Right renal pelvis (tissue), 4 donors: ENCODE measurements around the gene CDC42BPA. TPM values are rescaled to one million over a fixed set of nuclear protein-coding genes. Genes with fewer than 3 reads are reported as not detected.

ENCODE experiments used
- DNase-seq, 4 donors: peaks; one replicate each; pipeline ENCODE4 v3.0.0-alpha.2; 2013; ENCODE audit warnings: low read depth in 4 of 4, low spot score in 3 of 4, missing footprints in 1 of 4
- polyA plus RNA-seq, 4 donors: library from polyadenylated mRNA; unstranded; fragments of 120-200 nt; gene quantifications; one replicate each; pipeline ENCODE4 v1.2.1, GENCODE V29; 2013; ENCODE audit not compliant: insufficient read length in 4 of 4

The CDC42BPA gene
- polyA plus RNA-seq, 4 donors = 37.2 to 44.6 (median 43.8) TPM

DNA sequence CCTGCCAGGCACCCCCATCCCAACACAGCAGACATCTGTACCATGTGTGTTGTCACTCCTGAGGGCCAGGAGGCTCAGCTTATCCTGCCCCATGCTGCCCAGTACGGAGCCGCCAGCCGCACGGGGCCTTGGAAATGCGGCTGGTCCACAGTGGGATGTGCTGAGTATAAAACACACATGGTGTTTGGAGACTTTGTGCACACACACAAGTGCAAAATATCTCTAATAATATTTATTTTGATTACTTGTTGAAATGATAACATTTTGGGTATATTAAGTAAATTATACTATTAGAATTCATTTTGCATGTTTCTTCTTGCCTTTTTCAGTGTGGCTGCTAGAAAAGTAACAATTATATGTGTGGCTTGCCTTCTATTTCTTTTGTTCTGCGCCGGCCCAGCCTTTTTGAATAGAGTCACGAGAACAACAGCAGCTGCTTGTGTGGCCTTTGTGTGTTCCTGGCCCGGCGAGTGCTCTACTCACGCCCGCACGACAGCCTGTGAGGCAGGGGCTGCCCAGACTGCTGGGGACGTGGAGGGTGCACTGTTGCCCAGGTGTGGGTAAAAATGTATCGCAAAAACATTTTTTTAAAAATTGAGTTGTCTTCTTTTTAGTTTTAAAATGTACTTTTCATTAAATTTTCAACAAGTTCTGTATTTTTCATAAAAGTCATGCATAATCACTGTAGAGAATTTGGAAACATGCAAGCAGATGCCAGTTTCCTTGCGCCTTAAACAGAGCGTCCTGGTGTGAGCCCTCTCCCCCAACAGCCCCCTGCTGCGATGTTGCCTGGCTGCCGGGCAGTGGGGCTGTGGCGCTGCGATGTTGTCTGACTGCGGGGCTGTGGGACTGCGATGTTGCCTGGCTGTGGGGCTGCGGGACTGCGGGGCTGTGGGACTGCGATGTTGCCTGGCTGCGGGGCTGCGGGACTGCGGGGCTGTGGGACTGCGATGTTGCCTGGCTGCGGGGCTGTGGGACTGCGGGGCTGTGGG lies 342.7 kb downstream of the CDC42BPA start:
- no peak for DNase-seq

DNA sequence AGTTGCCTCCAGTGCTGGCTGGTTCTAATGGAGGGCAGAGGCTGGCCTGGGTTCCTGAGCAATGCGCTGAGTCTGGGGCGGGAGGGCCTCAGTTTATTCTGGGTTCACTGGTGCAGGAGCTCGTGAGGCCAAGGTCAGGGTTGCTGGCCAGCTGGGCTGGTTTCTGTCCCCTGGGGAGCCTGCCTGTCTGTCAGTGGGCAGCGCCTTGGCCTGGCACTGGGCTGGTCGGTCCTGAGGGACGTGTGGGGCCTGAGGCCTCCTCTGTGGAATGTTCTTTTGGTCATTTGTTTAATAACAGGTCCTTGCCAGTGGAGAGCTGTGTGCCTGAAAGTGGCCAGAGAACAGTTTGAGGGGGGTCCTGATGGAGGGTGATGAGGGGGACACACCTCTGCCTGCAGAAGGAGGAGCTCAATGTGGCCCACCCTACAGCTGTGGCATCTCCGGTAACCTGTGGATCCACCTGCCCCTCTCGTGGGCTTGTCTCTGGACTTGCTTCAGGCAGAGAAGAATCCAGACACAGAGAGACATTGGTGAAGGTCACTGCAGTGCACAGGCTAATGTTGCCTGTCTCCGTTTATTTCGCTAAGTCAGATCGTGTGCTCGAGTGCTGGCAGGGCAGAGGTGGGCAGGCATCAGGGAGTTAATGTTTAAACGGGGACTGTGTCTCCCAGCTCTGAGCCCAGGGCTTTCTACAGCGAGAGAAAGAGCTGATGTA lies 343.6 kb downstream of the CDC42BPA start:
- peak in 1 of 4 donors; percentile 36 for DNase-seq

DNA sequence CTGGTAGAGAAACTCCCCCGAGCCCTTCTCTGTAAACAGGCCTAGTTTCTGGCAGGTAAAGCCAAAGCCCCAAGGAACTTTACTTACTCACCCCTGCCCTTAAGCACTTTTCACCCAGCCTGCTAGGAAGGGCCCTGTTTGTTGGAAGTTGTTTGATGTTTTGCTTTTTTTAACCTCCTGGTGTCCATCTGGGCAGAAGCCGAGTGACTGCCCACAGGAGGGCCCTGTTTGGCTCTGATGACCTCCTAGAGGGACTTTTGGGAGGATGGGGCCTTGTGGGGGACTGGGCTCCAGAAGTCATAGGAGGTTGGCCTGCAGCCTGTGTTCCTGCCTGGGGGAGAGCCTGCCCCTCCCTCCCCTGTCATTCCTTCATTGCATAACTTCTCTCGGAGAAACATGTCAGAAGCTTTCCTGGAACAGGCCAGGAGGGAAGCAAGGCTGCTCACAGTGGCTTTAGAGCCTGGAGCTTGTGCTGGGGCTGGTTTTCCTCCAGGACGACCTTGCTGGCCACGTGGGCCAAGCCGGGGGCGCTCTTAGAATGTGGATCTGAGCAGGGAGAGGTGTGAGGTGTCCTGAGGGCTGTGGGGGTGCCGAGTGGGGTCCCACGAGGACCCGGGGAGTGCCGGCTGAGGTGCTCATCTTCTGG lies 344.3 kb downstream of the CDC42BPA start:
- no peak for DNase-seq

DNA sequence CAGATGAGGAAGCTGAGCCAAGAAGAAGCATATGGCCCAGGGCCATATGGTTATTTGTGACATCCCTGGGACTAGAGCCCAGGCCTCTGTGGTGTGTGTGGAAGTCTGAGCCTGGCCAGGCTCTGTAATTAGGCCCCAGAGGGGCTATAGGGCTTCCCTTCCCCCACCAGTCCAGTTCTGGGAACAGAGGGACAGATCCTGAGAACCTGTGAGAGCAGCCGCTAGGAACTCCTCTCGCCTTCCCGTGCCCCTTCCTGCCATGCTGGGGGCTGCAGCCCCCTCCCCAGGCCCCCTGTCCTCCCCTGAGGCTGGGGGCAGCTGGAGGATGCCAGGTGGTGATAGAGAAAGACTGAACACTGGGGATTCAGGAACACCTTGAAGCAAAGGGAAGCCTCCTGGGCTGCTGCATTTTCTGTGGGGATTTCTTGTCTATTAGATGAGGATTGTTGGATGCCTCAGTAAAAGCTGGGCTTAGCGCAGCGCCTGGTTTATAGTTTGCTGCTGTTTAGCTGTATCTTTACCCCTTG lies 344.9 kb downstream of the CDC42BPA start:
- no peak for DNase-seq

DNA sequence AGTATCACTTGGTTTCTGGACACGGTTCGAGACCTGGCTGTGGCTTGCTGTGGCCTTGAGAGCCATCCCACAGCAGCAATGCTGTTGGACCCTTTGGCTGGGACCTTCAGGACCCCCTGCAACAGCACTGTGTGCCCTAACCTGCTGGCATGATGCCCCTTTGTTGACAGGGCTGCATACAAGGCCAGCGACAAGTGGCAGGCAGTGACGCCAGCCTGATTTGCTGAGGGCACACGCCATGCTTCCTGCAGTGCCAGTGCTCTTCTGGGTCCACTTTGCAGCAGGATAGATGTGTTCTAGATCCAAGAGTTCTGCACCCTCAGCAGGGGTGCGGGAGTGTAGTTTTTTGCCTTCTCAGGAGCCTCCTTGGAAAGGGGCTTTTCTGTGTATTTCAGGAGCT lies 345.4 kb downstream of the CDC42BPA start:
- DNase-seq = no peak

DNA sequence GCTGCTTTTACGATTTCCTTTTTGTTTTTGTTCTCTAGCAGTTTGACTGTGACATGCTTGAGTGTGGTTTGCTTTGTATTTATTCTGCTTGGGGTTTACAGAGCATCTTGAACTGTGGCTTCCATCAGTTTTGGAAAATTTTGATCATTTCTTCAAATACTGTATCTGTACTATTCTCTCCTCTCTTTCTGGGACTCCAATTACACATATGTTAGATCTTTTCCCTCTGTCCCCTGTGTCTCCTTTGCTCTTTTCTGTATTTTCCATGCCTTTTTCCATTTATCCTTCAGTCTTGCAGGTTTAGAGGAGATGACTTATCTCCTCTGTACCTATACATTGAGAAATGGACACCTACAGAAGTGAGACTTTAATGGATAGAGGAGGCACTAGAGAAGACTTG lies 346.5 kb downstream of the CDC42BPA start:
- no peak for DNase-seq

DNA sequence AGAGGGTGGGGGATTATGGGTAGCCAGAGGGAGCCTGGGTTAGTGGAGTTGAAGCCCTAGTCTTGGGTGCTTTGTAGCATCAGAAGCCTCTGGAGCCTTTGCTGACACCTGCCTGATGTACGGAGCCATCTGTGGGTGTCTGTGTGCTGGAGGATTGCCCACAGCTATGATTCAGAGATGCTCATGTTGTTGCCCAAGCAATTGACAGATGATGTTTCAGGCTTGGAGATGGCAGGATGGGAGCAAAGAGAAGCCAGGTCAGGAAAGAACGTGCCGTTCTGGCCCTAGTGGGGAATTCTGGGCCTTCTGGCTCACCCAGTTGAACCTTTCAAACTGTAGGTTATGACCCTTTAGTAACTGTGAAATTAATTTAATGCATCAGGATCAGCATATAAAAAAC lies 350.6 kb downstream of the CDC42BPA start:
- DNase-seq = no peak

DNA sequence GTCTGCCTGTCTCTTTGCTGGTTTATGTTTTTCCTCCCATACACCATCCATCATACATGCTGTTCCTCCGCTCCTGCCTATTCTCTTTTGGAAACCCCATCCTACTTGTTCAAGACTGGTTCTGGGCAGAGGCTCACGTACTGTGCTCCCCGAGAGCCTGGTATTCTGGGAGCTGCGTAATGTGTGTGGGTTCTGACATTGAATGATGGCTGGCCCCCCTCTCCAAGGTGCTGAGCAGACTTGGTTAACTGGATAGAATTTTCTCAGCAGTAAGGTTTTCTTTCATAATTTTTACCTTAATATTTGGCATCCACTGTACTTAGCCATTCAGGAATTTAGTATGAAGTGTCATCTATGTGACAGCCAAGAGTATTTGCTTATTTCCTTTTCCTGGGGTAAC lies 351.6 kb downstream of the CDC42BPA start:
- no peak for DNase-seq

DNA sequence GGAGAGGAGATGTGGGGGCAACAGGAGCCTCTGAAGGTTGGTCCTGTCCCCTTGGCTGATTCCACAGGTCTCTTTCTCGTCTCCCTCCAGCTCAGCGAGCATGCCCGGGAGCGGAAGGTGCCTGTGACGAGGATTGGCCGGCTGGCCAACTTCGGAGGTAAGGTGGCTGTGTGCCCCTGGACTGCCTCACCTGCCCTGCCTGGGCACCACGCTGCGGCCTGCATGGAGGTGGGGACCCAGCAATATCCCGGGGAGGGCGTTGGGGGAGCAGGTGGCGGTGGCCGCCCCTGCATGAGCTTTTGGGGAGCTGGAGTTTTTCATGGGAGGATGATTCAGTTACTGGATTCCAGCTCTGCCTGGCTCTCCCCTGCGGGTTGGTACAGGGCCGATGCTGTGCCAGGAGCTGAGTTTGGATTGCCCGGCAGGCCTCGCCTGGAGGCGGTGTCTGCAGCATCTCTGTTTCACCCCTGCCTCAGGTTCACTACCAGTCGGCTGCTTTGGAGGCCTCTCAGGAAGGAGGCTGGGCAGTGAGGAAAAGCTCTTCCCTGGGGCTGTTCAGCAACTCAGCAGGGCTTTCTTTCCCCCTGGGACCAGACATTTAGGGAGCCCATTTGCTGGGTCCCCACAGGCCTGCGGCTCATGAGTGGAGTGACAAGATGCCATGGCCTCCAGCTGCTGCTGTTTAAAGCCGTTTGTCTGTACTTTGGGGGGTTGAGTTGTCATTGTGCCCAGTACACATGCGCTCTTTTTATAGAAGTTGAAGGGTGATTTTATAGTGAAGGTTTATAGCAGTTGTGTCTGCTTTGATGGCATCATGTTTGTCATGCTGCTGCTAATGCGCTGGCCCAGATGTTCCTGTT lies 352.5 kb downstream of the CDC42BPA start:
- no peak for DNase-seq

DNA sequence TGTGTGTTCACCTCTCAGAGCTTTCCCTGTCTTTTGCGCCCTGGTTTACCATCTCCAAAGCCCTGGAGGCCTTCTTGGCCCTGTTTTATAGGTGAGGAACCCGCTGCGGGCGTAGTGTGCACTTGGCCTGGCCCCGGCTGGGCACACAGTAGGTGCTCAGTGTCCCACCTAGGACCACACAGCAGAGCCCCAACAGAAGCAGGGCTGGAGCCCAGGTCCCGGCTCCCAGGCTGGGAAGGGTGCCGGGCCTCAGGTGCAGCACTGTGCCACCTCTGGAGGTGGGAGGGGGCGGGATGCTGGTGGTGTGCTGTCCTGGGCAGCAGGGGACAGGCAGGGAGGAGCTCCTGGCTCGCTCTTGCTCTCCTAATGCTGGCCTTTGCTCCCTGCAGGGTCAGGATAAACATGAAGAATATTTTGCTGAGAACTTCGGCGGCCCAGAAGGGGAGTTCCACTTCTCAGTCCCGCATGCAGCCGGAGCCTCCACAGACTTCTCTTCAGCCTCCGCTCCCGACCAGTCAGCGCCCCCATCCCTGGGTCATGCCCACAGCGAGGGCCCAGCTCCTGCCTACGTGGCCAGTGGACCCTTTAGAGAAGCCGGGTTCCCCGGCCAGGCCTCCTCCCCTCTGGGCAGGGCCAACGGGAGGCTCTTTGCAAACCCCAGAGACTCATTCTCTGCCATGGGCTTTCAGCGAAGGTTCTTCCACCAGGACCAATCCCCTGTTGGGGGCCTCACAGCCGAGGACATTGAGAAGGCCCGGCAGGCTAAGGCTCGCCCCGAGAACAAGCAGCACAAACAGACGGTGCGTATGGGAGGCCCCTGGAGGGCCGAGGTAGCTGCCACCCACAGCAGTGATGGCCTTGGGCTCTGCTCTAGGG lies 353.4 kb downstream of the CDC42BPA start:
- no peak for DNase-seq

DNA sequence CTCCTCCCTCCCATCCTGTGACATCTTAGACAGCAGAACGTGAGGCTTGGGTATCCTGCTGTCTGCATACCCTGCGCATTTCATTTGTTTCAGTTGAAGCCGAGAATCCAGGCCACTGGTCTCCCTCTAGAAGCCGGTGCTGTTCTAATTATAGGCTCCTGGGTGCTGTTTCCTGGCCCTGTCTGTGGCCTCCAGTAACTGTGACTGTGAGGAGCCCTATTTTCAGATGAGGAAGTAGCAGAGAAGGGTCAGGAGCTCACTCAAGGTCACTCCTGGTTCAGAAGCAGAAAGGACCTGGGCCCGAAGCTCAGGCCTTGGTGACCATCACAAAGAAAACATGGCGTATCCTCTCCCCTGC lies 354.2 kb downstream of the CDC42BPA start:
- DNase-seq = no peak

DNA sequence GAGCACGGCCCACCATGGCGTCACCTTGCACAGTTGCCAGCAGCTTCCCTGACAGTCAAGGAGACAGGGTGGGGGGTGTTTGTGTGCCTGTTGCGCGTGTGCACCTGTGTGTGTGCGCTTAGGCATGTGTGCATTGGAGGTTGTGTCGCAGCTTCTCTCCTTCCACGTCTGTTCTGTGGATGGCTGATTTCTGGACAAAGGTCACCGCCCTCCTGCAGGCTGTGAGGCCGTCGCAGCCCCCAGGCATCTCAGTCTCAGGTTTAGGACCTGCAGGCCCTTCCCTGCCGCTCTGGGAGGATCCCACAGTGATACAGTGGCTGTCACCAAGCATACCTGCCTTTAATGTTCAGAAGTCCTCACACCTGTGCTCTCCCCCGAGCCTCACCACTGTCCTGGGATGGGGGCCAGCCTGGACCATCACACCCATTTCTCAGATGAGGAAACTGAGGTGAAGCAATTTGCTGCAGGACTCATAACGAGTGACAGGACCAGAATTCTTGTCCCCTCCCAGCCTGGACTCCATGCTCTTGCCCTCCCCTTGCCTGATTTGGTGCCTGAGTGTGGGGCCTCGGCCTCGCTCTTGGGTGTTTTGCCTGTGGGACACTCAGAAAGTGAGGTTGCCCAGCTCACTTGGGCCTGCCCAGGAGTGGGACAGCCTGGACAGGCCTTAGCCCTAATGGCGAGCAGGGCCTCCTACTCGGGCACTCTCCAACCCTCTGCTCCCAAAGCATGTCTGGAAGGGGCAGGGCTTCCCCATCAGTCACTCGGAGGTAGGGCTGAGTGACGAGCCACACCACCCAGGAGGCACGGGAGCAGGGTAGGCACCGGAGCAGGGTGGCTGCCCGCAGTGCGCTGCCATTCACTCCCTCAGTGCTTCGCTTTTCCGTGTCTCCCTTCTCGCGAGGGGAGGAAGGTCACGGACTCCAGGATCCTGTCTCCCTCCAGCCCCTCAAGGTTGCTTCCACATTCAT lies 355.6 kb downstream of the CDC42BPA start:
- DNase-seq = no peak

DNA sequence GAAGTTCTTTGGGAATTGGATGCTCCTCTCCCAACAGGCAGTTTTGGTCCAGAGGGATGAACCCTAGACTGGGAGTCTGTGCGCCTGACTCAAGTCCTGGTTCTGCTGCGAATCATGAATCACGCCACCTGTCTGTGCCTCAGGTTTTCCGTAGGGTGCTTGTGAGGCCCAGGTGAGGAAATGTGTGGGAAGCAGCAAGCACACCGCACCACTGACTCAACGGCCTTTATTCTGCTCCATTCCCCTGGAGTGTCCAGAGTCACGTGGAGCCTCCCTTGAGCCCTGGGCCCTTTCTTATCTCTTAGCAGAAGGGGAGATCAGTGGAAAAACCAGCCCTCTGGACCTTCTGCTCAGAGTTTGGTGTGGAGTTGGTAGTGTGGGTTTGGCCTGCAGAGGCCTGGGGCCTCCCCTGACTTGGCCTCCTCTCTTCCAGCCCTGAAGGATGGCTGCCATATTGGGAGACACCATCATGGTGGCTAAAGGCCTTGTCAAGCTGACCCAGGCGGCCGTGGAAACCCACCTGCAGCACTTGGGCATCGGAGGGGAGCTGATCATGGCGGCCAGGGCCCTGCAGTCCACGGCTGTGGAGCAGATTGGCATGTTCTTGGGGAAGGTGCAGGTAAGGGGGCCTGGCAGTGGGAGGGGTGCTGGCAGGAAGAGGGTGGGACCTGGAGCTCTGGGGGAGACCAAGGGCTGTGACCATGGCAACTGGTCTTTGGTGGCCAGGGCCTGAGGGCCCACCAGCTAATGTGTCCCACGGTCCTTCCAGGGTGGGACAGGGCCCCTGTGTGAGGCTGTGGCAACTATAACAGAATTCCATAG lies 357.1 kb downstream of the CDC42BPA start:
- DNase-seq = no peak

DNA sequence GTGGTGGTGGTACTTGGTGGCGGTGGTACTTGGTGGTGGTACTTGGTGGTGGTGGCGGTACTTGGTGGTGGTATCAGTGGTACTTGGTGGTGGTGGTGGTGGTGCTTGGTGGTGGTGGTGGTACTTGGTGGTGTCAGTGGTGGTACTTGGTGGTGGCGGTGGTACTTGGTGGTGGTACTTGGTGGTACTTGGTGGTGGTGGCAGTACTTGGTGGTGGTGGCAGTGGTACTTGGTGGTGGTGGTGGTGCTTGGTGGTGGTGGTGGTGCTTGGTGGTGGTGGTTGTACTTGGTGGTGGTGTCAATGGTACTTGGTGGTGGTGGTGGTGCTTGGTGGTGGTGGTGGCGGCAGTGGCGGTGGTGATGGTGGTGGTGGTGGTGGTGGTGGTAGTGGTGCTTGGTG lies 358.0 kb downstream of the CDC42BPA start:
- no peak for DNase-seq

DNA sequence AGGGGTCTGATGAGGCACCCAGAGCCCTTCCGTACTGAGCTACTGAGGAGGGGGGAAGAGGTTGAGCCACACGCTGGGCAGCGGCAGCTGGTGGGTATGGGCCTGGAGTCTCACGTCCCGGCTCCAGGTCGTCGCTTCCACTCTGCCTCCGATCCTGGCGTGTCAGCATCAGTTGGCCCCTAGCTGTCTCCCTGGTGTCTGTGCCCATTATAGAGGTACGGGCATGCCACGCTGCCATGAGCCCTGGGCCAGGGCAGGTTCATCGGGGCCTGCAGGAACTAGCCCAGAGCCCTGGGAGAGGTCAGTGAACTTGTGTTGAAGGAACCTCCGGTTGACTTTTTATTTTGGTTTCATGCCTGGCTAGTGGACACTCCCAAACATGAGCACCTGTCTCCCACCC lies 360.0 kb downstream of the CDC42BPA start:
- no peak for DNase-seq

DNA sequence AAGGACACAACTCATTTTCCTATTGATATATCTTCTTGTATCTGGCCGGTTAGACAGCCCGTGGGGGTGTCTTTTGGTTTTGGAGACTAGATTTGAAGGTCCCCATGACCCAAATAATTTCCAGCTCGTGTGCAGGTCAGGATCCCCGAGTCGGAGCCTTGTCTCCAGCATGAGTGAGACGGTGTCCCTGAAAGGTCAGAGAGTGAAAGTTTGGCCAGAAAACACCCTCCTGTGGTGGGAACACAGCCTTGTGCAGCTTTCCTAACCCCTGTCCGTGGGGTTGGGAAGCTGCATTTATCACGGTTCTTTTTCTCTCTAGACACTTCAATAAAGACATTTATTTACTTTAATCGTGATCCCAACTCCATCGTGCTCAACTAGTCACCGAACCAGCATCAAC lies 360.6 kb downstream of the CDC42BPA start:
- no peak for DNase-seq
